ENCODE data around the gene RFPL2. TPM values are rescaled to one million over a fixed set of nuclear protein-coding genes. Genes with fewer than 3 reads are reported as not detected.

The RFPL2 gene
- total and polyA plus RNA-seq, 2 donors (not counting 3 experiments of a cell fraction or from before 2014, with no cell fraction given), result not detected

GRCh38 chr22:32236970-32237369 is 32.1 kb upstream of the RFPL2 start:
- FAIRE-seq, result no peak
- Histone ChIP-seq H2AFZ (ENCODE audit: low read depth, low read length) (no peak overlapping the region), H3K4me1 (ENCODE audit: control insufficient read depth, extremely low read depth, insufficient read depth, low read length) (no peaks in the 10 kb centered on the region), H3K9me1 (replicated peaks; ENCODE audit: control insufficient read depth, extremely low read depth, insufficient read depth, low read length) (no peaks in the 10 kb centered on the region), H3K9me3 (replicated peaks; ENCODE audit: control insufficient read depth, insufficient read depth, low read length) (no peaks in the 10 kb centered on the region), H3K27me3 (ENCODE audit: control insufficient read depth in 2 of 2, insufficient read depth in 2 of 2, low read length in 2 of 2) (no peaks in the 10 kb centered on the region), H4K20me1 (replicated peaks; ENCODE audit: control insufficient read depth, extremely low read depth, insufficient read depth, low read length) (no peaks in the 10 kb centered on the region), H3K9ac (replicated peaks; ENCODE audit: extremely low read depth, insufficient read depth, low read length) (no peak overlapping the region), H3K36me3 (ENCODE audit: control insufficient read depth in 2 of 2, extremely low read depth in 1 of 2, insufficient read depth in 2 of 2, low read length in 2 of 2) (no peaks in the 10 kb centered on the region), H3K4me2 (ENCODE audit: insufficient read depth, low read length) (no peak overlapping the region), H3K27ac (ENCODE audit: insufficient read depth, low read depth, low read length) (no peak overlapping the region), H3K79me2 (ENCODE audit: control insufficient read depth, insufficient read depth, low read length) (no peaks in the 10 kb centered on the region), H3K4me3 (replicated peaks in 1 of 3; ENCODE audit: insufficient read depth in 1 of 3, low read depth in 1 of 3, low read length in 3 of 3) (no peak overlapping the region)
- dilution Hi-C loops (cut with MboI; ENCODE audit: extremely low pct_ligation_motif_present, low sequenced_read_pairs), result no loop called here
- ChIA-PET POLR2A (no interaction called here), CTCF (no interaction called here)
- TF ChIP-seq MYC (IDR thresholded peaks at IDR 0.05; ENCODE audit: low read depth, low read length) (no peak), EZH2 (IDR thresholded peaks at IDR 0.05; ENCODE audit: borderline replicate concordance, low read depth, low read length, severe bottlenecking) (no peak), POLR2AphosphoS5 (IDR thresholded peaks at IDR 0.05; ENCODE audit: insufficient read depth, low read depth, low read length) (no peak), MAX (IDR thresholded peaks at IDR 0.05; ENCODE audit: insufficient read depth, insufficient read length) (no peak), GATA2 (IDR thresholded peaks at IDR 0.05; ENCODE audit: insufficient read depth, insufficient read length, low read depth, low read length) (no peak), POLR2A (IDR thresholded peaks at IDR 0.05; ENCODE audit: low read depth, low read length) (no peak), FOS (IDR thresholded peaks at IDR 0.05; ENCODE audit: borderline replicate concordance, insufficient read depth, low read length) (no peak)
- no TSS peak for BruUV-seq (replicated peaks)
- DNase-seq (ENCODE audit: low read depth, low spot score), result no peak
- intact Hi-C loops (cut with micrococcal nuclease), result no loop called here

GRCh38 chr22:32233091-32233490 is 28.2 kb upstream of the RFPL2 start:
- no TSS peak for BruUV-seq (replicated peaks)
- dilution Hi-C loops (cut with MboI; ENCODE audit: extremely low pct_ligation_motif_present, low sequenced_read_pairs) (no loop called here), intact Hi-C loops (cut with micrococcal nuclease) (no loop called here)

More at GRCh38 chr22:32233091-32233490, 28.2 kb upstream of the RFPL2 start:
- Histone ChIP-seq H4K20me1 (replicated peaks; ENCODE audit: control insufficient read depth, extremely low read depth, insufficient read depth, low read length) (no peaks in the 10 kb centered on the region), H3K4me1 (ENCODE audit: control insufficient read depth, extremely low read depth, insufficient read depth, low read length) (no peaks in the 10 kb centered on the region), H3K27ac (ENCODE audit: insufficient read depth, low read depth, low read length) (no peak overlapping the region), H3K4me3 (replicated peaks in 1 of 3; ENCODE audit: insufficient read depth in 1 of 3, low read depth in 1 of 3, low read length in 3 of 3) (no peak overlapping the region), H3K36me3 (ENCODE audit: control insufficient read depth in 2 of 2, extremely low read depth in 1 of 2, insufficient read depth in 2 of 2, low read length in 2 of 2) (peaks cover 0 to 2% of the 10 kb centered on the region in 2 experiments), H3K9me1 (replicated peaks; ENCODE audit: control insufficient read depth, extremely low read depth, insufficient read depth, low read length) (no peaks in the 10 kb centered on the region), H3K9me3 (replicated peaks; ENCODE audit: control insufficient read depth, insufficient read depth, low read length) (no peaks in the 10 kb centered on the region), H3K79me2 (ENCODE audit: control insufficient read depth, insufficient read depth, low read length) (no peaks in the 10 kb centered on the region), H3K9ac (replicated peaks; ENCODE audit: extremely low read depth, insufficient read depth, low read length) (no peak overlapping the region), H3K4me2 (ENCODE audit: insufficient read depth, low read length) (no peak overlapping the region), H2AFZ (ENCODE audit: low read depth, low read length) (no peak overlapping the region), H3K27me3 (ENCODE audit: control insufficient read depth in 2 of 2, insufficient read depth in 2 of 2, low read length in 2 of 2) (no peaks in the 10 kb centered on the region)
- CTCF ChIA-PET, result interaction anchor here (2.7 kb wide), 1 partner anchor 33 kb away, joined by 11 read pairs; no protein-coding TSS in a partner anchor
- TF ChIP-seq MYC (IDR thresholded peaks at IDR 0.05; ENCODE audit: low read depth, low read length), result no peak
- no peak for TF ChIP-seq MAX (IDR thresholded peaks at IDR 0.05; ENCODE audit: insufficient read depth, insufficient read length)
- TF ChIP-seq GATA2 (IDR thresholded peaks at IDR 0.05; ENCODE audit: insufficient read depth, insufficient read length, low read depth, low read length), result no peak
- TF ChIP-seq FOS (IDR thresholded peaks at IDR 0.05; ENCODE audit: borderline replicate concordance, insufficient read depth, low read length), result no peak
- TF ChIP-seq POLR2AphosphoS5 (IDR thresholded peaks at IDR 0.05; ENCODE audit: insufficient read depth, low read depth, low read length), result no peak
- no peak for TF ChIP-seq CTCF (IDR thresholded peaks at IDR 0.05; ENCODE audit: extremely low read depth in 1 of 2, insufficient read depth in 1 of 2, low read depth in 1 of 2, low read length in 2 of 2)
- TF ChIP-seq EZH2 (IDR thresholded peaks at IDR 0.05; ENCODE audit: borderline replicate concordance, low read depth, low read length, severe bottlenecking), result no peak
- TF ChIP-seq JUN (IDR thresholded peaks at IDR 0.05; ENCODE audit: borderline replicate concordance, insufficient read depth, insufficient read length, low read depth), result no peak
- no peak for TF ChIP-seq POLR2A (IDR thresholded peaks at IDR 0.05; ENCODE audit: low read depth, low read length)
- POLR2A ChIA-PET, result no interaction called here
- no peak for DNase-seq (ENCODE audit: low read depth, low spot score)
- no peak for FAIRE-seq
